CD4-positive, alpha-beta T cell treated with Interleukin-12 subunit alpha and Interleukin-12 subunit beta, for 1 hour (primary cell): Measurements from ENCODE around the gene CDPF1.

Source experiments
- DNase-seq: peaks from one replicate; pipeline ENCODE4 v3.0.0-alpha.2; 2020

CDPF1 gene

GRCh38 chr22:46250035-46250782, at the start of gene CDPF1:
Gene CDPF1 (minus strand): TSS chr22:46250293. CDS start chr22:46248284, 2,009 bp downstream.
- DNase-seq, result peak; percentile 91

GRCh38 chr22:46299101-46299500, 49.0 kb upstream of the CDPF1 start:
- DNase-seq, result no peak

GRCh38 chr22:46297151-46297812, 47.2 kb upstream of the CDPF1 start:
- no peak for DNase-seq

- peak; percentile 98 for DNase-seq
Observed at GRCh38 chr22:46296257-46297150, 46.4 kb upstream of the CDPF1 start, which contains the start of gene GTSE1. Gene GTSE1 (plus strand): TSS chr22:46296870. CDS start chr22:46297401, 531 bp downstream.

GRCh38 chr22:46295277-46295971, 45.3 kb upstream of the CDPF1 start:
- DNase-seq, result no peak

GRCh38 chr22:46294784-46295183, 44.7 kb upstream of the CDPF1 start:
- no peak for DNase-seq

GRCh38 chr22:46293577-46294260, 43.6 kb upstream of the CDPF1 start:
- no peak for DNase-seq

GRCh38 chr22:46292732-46293131, 42.6 kb upstream of the CDPF1 start:
- no peak for DNase-seq

GRCh38 chr22:46292173-46292572, 42.1 kb upstream of the CDPF1 start:
- DNase-seq, result no peak

GRCh38 chr22:46290843-46291785, 41.0 kb upstream of the CDPF1 start:
- DNase-seq, result no peak

- DNase-seq, result peak; percentile 20
Observed at GRCh38 chr22:46290121-46290842, 40.2 kb upstream of the CDPF1 start.

GRCh38 chr22:46289244-46289891, 39.3 kb upstream of the CDPF1 start:
- DNase-seq, result peak; percentile 62

- DNase-seq, result no peak
Observed at GRCh38 chr22:46288846-46289243, 38.8 kb upstream of the CDPF1 start.

- DNase-seq, result peak; percentile 52
Observed at GRCh38 chr22:46287873-46288751, 38.0 kb upstream of the CDPF1 start.

GRCh38 chr22:46286941-46287872, 37.1 kb upstream of the CDPF1 start:
- no peak for DNase-seq

- no peak for DNase-seq
Observed at GRCh38 chr22:46286006-46286405, 35.9 kb upstream of the CDPF1 start.
